GM12801 (cell line): Measurements from ENCODE around the gene AP1AR.

Experiments used
- CTCF ChIP-seq: IDR thresholded peaks from one replicate; pipeline ENCODE4 v1.5.1; 2011; ENCODE audit warnings: control low read depth; ENCODE audit not compliant: insufficient read length; ENCODE audit errors: extremely low read depth

AP1AR gene

GRCh38 chr4:112316360-112316759 is 84.8 kb downstream of the AP1AR start:
- no peak for TF ChIP-seq CTCF

- TF ChIP-seq CTCF, result no peak
These were observed 86.9 kb downstream of the AP1AR start for GRCh38 chr4:112318239-112319142.
